Measurements from ENCODE around the gene CD93.

Gene CD93, protein sequence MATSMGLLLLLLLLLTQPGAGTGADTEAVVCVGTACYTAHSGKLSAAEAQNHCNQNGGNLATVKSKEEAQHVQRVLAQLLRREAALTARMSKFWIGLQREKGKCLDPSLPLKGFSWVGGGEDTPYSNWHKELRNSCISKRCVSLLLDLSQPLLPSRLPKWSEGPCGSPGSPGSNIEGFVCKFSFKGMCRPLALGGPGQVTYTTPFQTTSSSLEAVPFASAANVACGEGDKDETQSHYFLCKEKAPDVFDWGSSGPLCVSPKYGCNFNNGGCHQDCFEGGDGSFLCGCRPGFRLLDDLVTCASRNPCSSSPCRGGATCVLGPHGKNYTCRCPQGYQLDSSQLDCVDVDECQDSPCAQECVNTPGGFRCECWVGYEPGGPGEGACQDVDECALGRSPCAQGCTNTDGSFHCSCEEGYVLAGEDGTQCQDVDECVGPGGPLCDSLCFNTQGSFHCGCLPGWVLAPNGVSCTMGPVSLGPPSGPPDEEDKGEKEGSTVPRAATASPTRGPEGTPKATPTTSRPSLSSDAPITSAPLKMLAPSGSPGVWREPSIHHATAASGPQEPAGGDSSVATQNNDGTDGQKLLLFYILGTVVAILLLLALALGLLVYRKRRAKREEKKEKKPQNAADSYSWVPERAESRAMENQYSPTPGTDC

DNA sequence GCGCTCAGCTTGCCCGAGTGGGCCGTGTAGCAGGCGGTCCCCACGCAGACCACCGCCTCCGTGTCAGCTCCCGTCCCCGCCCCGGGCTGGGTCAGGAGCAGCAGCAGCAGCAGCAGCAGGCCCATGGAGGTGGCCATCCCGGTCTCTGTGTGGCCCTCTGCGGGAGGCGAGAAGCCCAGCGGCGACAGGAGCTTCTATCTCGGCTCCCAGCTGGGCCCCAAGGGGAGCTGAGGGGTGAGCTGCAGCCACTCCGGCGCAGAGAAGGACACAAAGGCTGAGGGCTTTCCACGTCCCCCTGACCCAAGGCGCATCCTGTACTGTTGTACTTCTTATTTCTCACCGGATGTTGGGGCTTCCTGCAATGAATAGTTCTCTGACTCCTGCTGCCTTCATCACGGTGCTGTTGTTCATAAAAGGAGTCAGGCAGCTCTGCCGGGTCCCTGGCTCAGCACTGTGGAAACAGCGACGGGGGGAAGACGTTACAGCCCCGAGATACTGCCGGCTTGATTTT lies at the start of gene CD93:
CD93 (minus strand) TSS at position 269 of the 511 bp plus-strand sequence; CDS start at position 137, 132 bp downstream.
- DNase-seq, result no peak

DNA sequence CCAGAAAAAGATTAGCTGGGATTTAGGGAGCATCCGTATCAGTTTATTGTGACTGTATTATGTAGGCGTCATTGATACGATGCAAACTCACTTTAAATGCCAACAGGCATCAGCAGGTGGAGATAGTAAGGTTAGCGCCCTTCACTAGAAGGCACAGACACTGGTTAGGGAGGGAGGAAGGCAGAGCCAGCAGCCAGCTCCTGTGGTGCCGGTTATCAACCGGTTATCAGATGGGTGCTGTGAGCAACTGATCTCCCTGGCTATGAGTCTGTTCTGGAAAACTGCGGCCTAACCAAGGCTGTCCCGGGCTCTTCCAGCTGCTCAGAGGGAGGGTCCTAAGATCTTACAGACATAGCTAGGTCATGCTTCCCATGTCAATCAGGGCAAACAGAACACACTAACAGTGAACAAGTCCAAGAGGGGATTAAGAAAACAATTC lies 47.5 kb upstream of the CD93 start:
- DNase-seq, result no peak

GRCh38 chr20:23132930-23133559 lies 46.9 kb upstream of the CD93 start:
- no peak for DNase-seq

- no peak for DNase-seq
These were observed 46.3 kb upstream of the CD93 start for GRCh38 chr20:23132293-23132929.

DNA sequence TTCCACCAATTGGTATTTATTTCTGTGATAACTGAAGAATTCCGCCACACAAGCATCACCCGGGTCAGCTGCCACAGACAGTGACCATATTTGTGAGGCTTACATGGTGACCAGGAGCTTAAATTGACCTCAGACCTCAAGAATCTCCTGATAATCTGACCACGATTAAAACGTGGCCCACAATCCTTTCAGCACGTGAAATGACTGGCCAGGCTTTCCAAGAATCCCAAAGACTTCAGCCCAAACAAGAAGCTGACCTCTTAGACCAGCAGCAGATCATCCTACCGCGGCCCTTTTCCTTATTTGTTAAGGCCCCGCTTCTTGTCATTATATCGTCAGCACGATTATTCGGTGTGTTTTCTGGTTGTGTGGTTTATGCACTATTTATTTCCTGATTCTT lies 45.6 kb upstream of the CD93 start:
- DNase-seq, result no peak

GRCh38 chr20:23130622-23131140 lies 44.6 kb upstream of the CD93 start:
- no peak for DNase-seq

DNA sequence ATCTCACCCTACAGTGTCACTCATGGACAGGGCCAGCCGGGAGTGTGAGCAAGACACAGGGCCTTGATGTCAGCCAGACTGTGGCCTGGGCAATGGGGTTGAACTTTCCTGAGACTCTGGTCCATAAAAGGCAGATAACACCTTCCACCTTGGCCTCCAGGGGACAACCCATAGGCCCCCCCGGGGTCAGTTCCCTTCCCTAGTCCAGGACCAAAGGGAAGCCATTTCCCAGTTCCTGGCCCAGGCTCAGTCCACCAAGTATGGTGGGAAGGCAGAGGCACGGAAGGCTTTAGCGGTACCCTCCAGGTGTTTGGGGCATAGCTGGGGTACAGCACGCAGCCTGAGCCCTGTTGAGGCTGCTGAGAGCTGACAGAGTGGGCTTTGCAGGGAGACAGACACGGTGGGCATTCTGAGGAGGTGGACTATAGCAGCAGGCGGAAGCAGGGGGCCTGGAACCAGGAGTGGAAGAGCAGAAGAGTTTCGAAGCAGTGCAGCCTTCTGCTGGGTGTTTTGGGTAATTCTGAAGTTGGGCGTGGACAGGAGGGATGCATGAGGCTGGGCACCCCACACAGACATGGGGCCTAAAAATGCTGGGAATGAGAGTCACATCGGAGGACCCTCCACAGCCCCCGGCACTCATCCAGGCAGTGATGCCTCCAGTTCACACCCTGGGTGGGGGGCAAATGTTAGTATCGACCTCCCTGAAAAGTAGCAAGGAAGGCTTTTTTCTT lies 43.9 kb upstream of the CD93 start:
- no peak for DNase-seq

DNA sequence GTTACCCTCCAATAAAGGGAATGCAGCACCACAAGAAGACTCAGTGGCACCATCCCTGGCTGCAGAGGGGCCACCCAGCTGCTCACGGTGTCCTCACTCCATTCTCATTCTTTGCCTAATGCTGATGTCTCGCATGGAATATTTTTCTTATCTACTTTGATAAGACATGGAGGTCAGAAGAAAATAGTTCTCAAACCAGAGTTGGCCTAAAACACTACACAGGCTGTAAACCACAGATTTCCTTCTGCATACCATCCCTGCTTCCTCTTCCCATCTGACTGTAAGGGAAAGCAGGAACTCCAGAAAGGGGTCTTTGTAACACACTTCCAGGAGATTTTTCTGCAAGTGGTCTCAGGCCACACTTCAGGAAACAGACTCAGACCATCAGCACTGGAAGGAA lies 43.1 kb upstream of the CD93 start:
- DNase-seq, result no peak

DNA sequence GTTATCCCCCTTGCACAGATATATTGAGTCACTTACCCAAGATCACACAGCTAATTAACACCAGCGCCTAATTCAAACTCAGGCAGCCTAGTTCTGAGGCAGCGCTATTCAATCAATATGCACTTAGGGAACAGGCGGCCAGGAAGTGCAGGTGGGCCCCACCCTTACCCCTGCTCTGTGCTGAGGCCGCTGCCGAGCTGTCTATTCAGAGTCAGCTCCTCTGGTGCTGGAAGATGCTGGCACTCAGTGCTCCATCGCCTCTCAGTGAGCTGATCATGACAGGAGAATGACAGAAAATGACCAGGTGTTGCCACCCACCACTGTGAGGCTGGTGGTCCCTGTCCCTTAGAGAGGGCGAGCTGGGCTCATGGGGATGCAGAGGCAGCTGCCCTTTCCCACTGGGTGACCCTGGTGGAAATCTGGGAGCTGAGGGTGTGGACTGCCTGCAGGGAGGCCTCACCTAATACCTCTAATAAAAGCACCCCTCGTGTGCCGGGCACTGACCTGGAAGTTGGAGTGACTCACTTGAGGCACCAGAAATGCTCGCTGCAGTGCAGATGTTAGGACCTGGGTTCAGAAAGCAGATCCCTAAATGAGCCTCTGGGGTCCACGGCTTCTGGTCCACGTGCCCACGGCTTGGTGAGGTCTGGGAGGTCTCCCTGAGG lies 42.5 kb upstream of the CD93 start:
- no peak for DNase-seq

DNA sequence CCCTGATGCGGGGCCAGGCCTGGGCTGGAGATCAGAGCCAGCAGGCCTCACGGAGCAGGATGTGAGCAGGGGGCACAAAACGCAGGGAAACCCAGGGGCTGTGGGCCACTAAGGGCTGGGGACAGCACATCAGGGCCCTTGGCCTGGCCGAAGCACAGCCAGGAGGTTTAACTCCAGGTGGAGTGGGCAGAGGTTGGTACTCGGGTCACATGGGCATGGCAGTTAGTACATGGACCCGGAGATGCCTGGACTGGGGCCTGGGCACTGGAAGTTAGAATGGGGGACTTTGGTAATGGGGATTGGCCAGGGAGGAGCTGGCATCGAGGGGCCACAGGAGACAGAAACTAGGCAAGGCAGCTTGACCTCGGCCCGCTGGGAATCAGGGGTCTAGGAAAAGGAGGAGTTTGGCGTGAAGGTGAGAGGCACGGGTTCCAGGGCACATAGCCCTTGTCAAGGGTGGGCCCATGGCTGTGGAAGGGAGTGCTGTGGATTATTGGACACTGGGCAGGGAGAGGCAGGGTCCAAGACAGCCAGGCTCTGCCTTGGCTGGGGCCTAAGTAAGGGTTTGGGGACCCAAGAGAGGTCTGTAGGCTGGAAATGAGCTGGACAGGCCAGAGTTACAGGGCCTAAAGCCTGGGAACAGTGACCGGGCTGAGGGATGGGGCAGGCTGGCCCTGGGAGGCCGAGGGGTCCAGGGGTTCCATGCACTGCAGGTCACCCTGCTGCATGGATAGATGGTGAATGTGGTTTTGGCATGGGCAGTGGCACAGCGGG lies 41.6 kb upstream of the CD93 start:
- no peak for DNase-seq

- DNase-seq, result no peak
These were observed 40.3 kb upstream of the CD93 start for GRCh38 chr20:23126281-23127061.

- no peak for DNase-seq
These were observed 39.6 kb upstream of the CD93 start for GRCh38 chr20:23125625-23126191.

GRCh38 chr20:23125159-23125558 lies 39.0 kb upstream of the CD93 start:
- no peak for DNase-seq

- DNase-seq, result no peak
These were observed 37.8 kb upstream of the CD93 start for GRCh38 chr20:23123886-23124285.

- DNase-seq, result no peak
These were observed 36.9 kb upstream of the CD93 start for GRCh38 chr20:23122796-23123655.

GRCh38 chr20:23122321-23122720 lies 36.2 kb upstream of the CD93 start:
- no peak for DNase-seq

- DNase-seq, result no peak
These were observed 35.7 kb upstream of the CD93 start for GRCh38 chr20:23121751-23122320.
